ENCODE results near the gene SLC19A3. TPM values are rescaled to one million over a fixed set of nuclear protein-coding genes. Genes with fewer than 3 reads are reported as not detected.

SLC19A3 gene
- total RNA-seq, 1 donor from 2014 or later = 0.52 TPM

- Mint-ChIP-seq H3K27ac (ENCODE audit: unreplicated experiment) (no peak overlapping the region), H3K9me3 (ENCODE audit: low read depth) (no peaks in the 10 kb centered on the region), H3K36me3 (ENCODE audit: low read depth) (no peaks in the 10 kb centered on the region), H3K27me3 (ENCODE audit: low read depth) (peaks cover 2% of the 10 kb centered on the region), H3K4me3 (ENCODE audit: unreplicated experiment) (no peak overlapping the region), H3K4me1 (ENCODE audit: low read depth) (peaks cover 6% of the 10 kb centered on the region)
- no peak for TF ChIP-seq CTCF (IDR thresholded peaks at IDR 0.05)
- no peak for DNase-seq (ENCODE audit: low spot score)
Measured at GRCh38 chr2:227703280-227703732, 14.5 kb downstream of the SLC19A3 start.

GRCh38 chr2:227701556-227701955, 16.3 kb downstream of the SLC19A3 start:
- Mint-ChIP-seq H3K4me3 (ENCODE audit: unreplicated experiment) (no peak overlapping the region), H3K36me3 (ENCODE audit: low read depth) (no peaks in the 10 kb centered on the region), H3K27ac (ENCODE audit: unreplicated experiment) (no peak overlapping the region), H3K4me1 (ENCODE audit: low read depth) (peaks cover 6% of the 10 kb centered on the region), H3K9me3 (ENCODE audit: low read depth) (no peaks in the 10 kb centered on the region), H3K27me3 (ENCODE audit: low read depth) (peaks cover 2% of the 10 kb centered on the region)
- no peak for TF ChIP-seq CTCF (IDR thresholded peaks at IDR 0.05)
- no peak for DNase-seq (ENCODE audit: low spot score)

DNA sequence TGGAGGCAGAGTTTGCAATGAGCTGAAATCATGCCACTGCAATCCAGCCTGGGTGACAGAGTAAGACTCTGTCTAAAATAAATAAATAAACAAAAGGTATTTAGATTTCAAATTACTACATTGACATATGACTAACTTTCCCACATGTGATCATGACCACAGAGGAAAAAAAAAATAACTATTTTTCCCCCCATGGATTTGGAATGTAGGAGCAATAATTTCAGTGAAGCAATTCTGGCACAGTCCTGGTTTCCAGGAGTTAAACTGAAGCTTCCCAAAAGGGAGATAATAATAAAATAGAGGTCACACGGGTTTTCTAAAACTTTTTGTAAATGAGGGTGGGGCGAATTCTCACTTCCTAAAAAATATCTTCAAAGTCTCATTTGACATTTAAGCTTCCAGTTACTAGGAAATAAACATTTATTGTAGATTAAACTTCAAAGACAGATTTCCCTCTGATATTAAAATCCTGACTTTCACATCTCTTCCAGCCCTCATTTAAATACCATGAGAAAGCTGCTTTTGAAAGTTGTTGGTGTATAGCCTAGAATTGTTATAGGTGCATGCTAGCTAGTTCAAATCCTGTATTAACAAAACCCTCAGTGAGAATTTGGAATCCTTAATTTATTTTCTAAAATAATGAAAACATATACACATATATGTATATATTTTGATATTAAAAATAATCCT, 20.7 kb downstream of the SLC19A3 start:
- no peak for TF ChIP-seq CTCF (IDR thresholded peaks at IDR 0.05)
- Mint-ChIP-seq H3K27me3 (ENCODE audit: low read depth) (peaks cover 19% of the 10 kb centered on the region), H3K36me3 (ENCODE audit: low read depth) (no peaks in the 10 kb centered on the region), H3K9me3 (ENCODE audit: low read depth) (peaks cover 5% of the 10 kb centered on the region), H3K27ac (ENCODE audit: unreplicated experiment) (no peak overlapping the region), H3K4me1 (ENCODE audit: low read depth) (no peaks in the 10 kb centered on the region), H3K4me3 (ENCODE audit: unreplicated experiment) (no peak overlapping the region)
- no peak for DNase-seq (ENCODE audit: low spot score)

GRCh38 chr2:227687189-227687588, 30.6 kb downstream of the SLC19A3 start:
- Mint-ChIP-seq H3K4me3 (ENCODE audit: unreplicated experiment) (no peak overlapping the region), H3K27me3 (ENCODE audit: low read depth) (peaks cover 23% of the 10 kb centered on the region), H3K9me3 (ENCODE audit: low read depth) (no peaks in the 10 kb centered on the region), H3K27ac (ENCODE audit: unreplicated experiment) (no peak overlapping the region), H3K4me1 (ENCODE audit: low read depth) (no peaks in the 10 kb centered on the region), H3K36me3 (ENCODE audit: low read depth) (no peaks in the 10 kb centered on the region)
- no peak for DNase-seq (ENCODE audit: low spot score)
- no peak for TF ChIP-seq CTCF (IDR thresholded peaks at IDR 0.05)

DNA sequence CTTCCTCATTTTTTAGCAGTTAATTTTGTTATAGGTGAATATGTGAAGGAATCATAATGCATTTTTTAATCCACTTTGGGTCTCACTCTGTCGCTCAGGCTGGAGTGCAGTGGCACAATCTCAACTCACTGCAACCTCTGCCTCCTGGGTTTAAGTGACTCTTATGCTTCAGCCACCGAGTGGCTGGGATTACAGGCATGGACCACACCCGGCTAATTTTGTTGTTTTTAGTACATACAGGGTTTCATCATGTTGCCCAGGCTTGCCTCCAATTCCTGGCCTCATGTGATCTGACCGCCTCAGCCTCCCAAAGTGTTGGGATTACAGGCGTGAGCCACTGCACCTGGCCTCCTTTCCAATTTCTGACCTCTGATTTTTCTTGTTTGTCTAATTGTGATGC, 33.6 kb downstream of the SLC19A3 start:
- Mint-ChIP-seq H3K36me3 (ENCODE audit: low read depth) (no peaks in the 10 kb centered on the region), H3K4me1 (ENCODE audit: low read depth) (no peaks in the 10 kb centered on the region), H3K9me3 (ENCODE audit: low read depth) (no peaks in the 10 kb centered on the region), H3K27ac (ENCODE audit: unreplicated experiment) (no peak overlapping the region), H3K4me3 (ENCODE audit: unreplicated experiment) (no peak overlapping the region), H3K27me3 (ENCODE audit: low read depth) (peaks cover 8% of the 10 kb centered on the region)
- no peak for DNase-seq (ENCODE audit: low spot score)
- no peak for TF ChIP-seq CTCF (IDR thresholded peaks at IDR 0.05)
